ENCODE measurements around the gene CRYGN. TPM values are rescaled to one million over a fixed set of nuclear protein-coding genes. Genes with fewer than 3 reads are reported as not detected.

CRYGN gene, protein sequence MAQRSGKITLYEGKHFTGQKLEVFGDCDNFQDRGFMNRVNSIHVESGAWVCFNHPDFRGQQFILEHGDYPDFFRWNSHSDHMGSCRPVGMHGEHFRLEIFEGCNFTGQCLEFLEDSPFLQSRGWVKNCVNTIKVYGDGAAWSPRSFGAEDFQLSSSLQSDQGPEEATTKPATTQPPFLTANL
- not detected for total RNA-seq

DNA sequence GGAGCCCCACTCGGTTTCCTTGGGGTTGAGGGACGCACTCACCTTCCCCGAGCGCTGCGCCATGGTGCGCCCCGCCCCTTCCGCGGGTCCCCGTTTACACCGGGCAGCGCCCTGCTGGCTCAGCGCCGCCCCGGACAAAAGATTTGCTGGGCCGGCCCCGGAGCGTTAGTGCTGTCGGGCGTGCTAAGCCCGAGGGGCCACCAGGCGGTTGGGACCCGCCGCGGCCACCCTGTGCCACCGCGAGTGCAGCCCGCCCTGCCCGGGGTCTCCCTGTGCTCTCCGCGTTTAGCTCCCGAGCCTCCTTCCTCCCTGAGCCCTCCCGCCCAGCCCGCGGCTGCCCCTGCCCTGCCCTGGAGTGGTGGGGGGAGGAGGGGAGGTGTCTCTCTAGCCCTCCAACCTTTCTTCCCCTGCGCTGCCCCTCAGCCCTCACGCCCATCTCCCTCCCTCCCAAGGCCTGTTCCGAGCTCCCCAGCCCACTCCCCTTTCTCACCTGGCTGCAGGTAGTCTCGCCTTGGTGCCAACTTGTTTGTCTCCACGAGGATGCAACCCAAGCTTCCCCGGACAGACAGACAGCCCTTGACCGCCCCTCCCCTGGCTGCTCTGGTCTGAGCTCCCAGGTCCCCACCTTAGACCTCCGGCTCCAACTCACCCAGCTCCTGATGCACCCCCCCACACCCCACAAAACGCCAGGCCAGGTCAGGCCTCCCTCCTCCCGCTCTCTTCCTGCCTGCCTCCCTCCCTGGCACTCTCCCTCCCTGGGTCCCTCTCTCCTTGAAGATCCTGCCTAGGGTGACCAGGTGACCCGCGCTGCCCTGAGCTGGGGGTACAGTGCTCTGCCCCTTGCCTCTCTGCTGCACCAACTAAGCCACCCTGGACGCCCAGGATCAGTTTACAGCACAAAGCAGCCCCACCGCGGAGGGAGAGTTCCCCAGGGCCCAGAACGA is at the start of gene CRYGN:
Gene CRYGN (minus strand): TSS at position 287 of the 944 bp plus-strand sequence. CDS start 224 bp downstream, at position 63.
- Mint-ChIP-seq H3K4me3 (no peak within 1 kb of the TSS), H3K36me3 (no peaks in the 10 kb centered on the region), H3K4me1 (ENCODE audit: low read depth in 2 of 2) (peaks cover 3 to 9% of the 10 kb centered on the region in 2 donors), H3K9me3 (no peaks in the 10 kb centered on the region), H3K27me3 (peaks cover 12 to 21% of the 10 kb centered on the region in 2 donors), H3K27ac (no peak within 1 kb of the TSS)
- DNase-seq (ENCODE audit: low spot score), result peak; percentile 56
- no peak for ATAC-seq

DNA sequence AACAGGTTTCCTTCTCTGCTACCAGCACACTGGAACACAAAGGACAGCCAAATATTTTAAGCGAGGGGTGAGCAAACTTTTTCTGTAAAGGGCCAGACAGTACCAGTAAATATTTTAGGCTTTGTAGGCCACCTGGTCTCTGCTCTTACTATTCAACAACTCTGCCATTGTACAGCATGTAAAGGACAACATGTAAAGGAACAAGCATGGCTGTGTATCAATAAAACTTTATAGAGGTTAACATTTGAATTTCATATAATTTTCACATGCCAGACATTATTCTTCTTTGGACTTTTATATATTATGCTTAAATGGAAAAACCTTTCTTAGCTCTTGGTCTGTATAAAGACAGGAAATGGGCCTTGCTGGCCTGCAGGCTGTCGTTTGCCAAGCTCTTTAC is 49.6 kb upstream of the CRYGN start:
- Mint-ChIP-seq H3K27me3 (no peaks in the 10 kb centered on the region), H3K4me1 (ENCODE audit: low read depth in 2 of 2) (peaks cover 19 to 22% of the 10 kb centered on the region in 2 donors), H3K4me3 (no peak overlapping the region), H3K36me3 (peaks cover 12% of the 10 kb centered on the region), H3K9me3 (no peaks in the 10 kb centered on the region), H3K27ac (peak overlapping the region in 1 of 2 donors; percentile 35)
- DNase-seq (ENCODE audit: low spot score) (no peak), ATAC-seq (no peak)

DNA sequence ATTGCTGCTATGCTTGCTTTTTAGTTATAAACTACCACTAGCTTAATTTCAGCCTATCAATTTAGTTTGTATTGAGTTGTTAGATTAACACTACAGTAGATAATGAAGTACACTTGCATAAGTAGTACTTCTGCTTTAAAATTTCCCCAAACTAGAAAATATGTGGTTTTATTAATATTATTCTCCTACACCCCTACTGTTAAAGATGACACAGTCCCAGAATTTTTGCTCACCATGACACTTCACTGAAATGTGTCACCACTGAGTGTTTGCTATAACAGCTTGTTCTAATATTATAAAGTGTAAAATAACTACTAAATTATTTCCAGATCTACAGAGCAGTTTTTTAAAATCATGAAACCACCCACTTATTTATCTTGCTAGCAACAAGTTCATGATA is 48.2 kb upstream of the CRYGN start:
- H3K4me3 Mint-ChIP-seq, result no peak overlapping the region
- ATAC-seq, result no peak
- H3K27ac Mint-ChIP-seq, result no peak overlapping the region
- peaks cover 8 to 17% of the 10 kb centered on the region in 2 donors for H3K4me1 Mint-ChIP-seq (ENCODE audit: low read depth in 2 of 2)
- H3K27me3 Mint-ChIP-seq, result no peaks in the 10 kb centered on the region
- DNase-seq (ENCODE audit: low spot score), result no peak
- H3K9me3 Mint-ChIP-seq, result no peaks in the 10 kb centered on the region
- H3K36me3 Mint-ChIP-seq, result peaks cover 19% of the 10 kb centered on the region

DNA sequence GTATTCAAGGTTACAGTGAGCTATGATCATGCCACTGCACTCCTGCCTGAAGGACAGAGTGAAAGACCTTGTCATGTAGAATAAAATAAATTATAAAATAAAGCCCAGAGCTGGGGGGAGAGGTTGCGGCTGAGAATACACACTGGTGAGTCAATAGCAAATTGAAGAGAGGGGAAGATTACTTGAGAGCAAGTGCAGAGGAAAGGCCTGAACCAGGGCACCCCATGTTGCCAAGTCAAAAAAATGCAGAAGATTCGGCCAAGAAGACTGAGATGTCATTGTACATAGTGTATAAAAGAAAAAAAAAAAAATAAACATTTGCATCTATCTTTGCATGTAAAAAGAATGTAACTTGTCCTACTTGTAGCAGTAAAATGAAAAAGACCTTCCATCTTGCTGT is 47.3 kb upstream of the CRYGN start:
- Mint-ChIP-seq H3K27me3 (no peaks in the 10 kb centered on the region), H3K9me3 (no peaks in the 10 kb centered on the region), H3K4me1 (ENCODE audit: low read depth in 2 of 2) (peaks cover 14 to 22% of the 10 kb centered on the region in 2 donors), H3K4me3 (no peak overlapping the region), H3K36me3 (peaks cover 23% of the 10 kb centered on the region), H3K27ac (no peak overlapping the region)
- ATAC-seq (no peak), DNase-seq (ENCODE audit: low spot score) (no peak)

GRCh38 chr7:151486074-151486473 is 46.1 kb upstream of the CRYGN start:
- peaks cover 23% of the 10 kb centered on the region for H3K36me3 Mint-ChIP-seq
- DNase-seq (ENCODE audit: low spot score), result no peak
- H3K4me3 Mint-ChIP-seq, result no peak overlapping the region
- H3K4me1 Mint-ChIP-seq (ENCODE audit: low read depth in 2 of 2), result peaks cover 26 to 31% of the 10 kb centered on the region in 2 donors
- no peak for ATAC-seq
- no peaks in the 10 kb centered on the region for H3K27me3 Mint-ChIP-seq
- H3K27ac Mint-ChIP-seq, result no peak overlapping the region
- no peaks in the 10 kb centered on the region for H3K9me3 Mint-ChIP-seq

- peak overlapping the region in 1 of 2 donors; percentile 35 for H3K27ac Mint-ChIP-seq
- H3K9me3 Mint-ChIP-seq, result no peaks in the 10 kb centered on the region
- no peak overlapping the region for H3K4me3 Mint-ChIP-seq
- ATAC-seq (no peak), DNase-seq (ENCODE audit: low spot score) (no peak)
- H3K27me3 Mint-ChIP-seq, result no peaks in the 10 kb centered on the region
- peaks cover 23% of the 10 kb centered on the region for H3K36me3 Mint-ChIP-seq
- H3K4me1 Mint-ChIP-seq (ENCODE audit: low read depth in 2 of 2), result peaks cover 26 to 27% of the 10 kb centered on the region in 2 donors
Measured at GRCh38 chr7:151484971-151485707, 45.2 kb upstream of the CRYGN start.

GRCh38 chr7:151483711-151483983 is 43.7 kb upstream of the CRYGN start:
- peaks cover 29% of the 10 kb centered on the region for H3K36me3 Mint-ChIP-seq
- ATAC-seq (no peak), DNase-seq (ENCODE audit: low spot score) (no peak)
- no peaks in the 10 kb centered on the region for H3K9me3 Mint-ChIP-seq
- H3K27ac Mint-ChIP-seq, result peak overlapping the region; percentile 19 to 50
- no peak overlapping the region for H3K4me3 Mint-ChIP-seq
- no peaks in the 10 kb centered on the region for H3K27me3 Mint-ChIP-seq
- peaks cover 35 to 36% of the 10 kb centered on the region in 2 donors for H3K4me1 Mint-ChIP-seq (ENCODE audit: low read depth in 2 of 2)

DNA sequence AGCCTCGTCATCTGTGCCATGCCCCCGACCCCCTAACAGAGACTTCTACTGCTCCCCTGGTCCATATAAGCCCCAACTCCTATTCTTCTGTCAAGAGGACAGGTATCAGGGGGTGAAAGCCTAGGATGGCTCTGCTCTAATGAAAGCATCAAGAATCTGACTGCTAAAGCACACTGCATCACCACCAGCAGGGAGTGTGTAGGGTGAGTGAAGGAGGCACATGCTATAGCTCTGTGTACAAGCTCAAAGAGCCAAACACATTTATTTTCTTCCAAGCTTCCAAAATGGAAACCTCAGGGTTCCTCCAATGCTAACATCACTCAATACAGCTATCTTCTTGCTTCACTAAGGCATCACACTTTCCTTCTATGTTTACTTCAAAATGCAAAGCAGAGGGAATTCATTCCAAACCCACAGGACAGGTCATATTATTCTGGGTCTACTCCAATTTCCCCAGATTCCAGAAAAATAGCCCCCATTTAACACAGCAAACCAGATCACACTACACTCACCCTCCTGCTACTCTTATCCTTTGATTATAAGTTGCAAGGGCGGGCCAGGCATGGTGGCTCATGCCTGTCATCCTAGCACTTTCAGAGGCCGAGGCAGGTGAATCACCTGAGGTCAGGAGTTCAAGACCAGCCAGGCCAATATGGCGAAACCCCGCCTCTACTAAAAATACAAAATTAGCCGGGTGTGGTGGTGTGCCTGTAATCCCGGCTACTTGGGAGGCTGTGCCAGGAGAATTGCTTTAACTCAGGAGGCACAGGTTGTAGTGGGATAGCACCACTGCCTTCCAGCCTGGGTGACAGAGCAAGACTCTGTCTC is 43.2 kb upstream of the CRYGN start:
- Mint-ChIP-seq H3K27me3 (no peaks in the 10 kb centered on the region), H3K36me3 (peaks cover 29% of the 10 kb centered on the region), H3K9me3 (no peaks in the 10 kb centered on the region), H3K27ac (peak overlapping the region; percentile 30 to 50), H3K4me3 (no peak overlapping the region), H3K4me1 (ENCODE audit: low read depth in 2 of 2) (peaks cover 35 to 36% of the 10 kb centered on the region in 2 donors)
- DNase-seq (ENCODE audit: low spot score), result no peak
- ATAC-seq, result no peak

DNA sequence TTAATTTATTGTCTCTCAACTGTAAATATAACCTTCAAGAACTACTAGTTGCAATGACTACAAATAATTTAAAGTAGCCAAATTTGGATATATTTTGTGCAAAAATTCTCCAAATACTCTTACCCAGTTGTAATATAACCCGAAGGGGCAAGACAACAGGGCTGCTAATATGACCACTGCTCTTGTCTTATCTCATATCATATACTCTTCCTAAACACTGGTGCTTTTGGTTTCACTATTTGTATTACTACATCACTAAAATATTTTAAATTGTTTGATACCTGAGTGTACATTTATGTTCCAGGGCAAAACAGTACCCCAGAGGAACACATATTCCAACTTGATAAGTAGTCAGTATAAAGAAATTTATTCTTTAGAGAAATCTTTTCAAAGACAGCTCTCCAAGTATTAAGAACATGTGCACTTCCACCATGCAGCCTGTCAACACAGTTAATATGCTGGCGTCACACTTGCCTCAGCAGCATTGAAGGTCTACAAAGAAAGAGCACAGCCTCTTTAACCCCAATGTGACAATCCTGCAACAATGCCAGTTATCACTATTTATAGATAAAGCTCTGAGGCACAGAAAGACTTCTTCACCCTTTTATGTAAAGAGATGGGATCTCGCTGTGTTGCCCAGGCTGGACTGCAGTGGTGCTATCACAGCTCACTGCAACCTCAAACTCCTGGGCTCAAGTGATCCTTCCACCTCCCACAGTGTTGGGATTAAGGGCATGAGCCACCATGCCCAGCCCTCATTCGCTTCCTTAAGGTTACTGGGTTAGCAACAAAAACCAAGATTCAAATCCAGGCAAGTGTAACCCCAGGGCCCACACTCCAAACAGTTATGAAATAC is 41.9 kb upstream of the CRYGN start:
- no peaks in the 10 kb centered on the region for H3K9me3 Mint-ChIP-seq
- peaks cover 35 to 36% of the 10 kb centered on the region in 2 donors for H3K4me1 Mint-ChIP-seq (ENCODE audit: low read depth in 2 of 2)
- H3K4me3 Mint-ChIP-seq, result no peak overlapping the region
- DNase-seq (ENCODE audit: low spot score) (no peak), ATAC-seq (peak in 1 of 2 donors; percentile 66)
- H3K27ac Mint-ChIP-seq, result peak overlapping the region; percentile 30 to 53
- H3K27me3 Mint-ChIP-seq, result no peaks in the 10 kb centered on the region
- H3K36me3 Mint-ChIP-seq, result peaks cover 29% of the 10 kb centered on the region

GRCh38 chr7:151477867-151478266 is 37.9 kb upstream of the CRYGN start:
- H3K27ac Mint-ChIP-seq, result no peak overlapping the region
- no peak overlapping the region for H3K4me3 Mint-ChIP-seq
- no peaks in the 10 kb centered on the region for H3K27me3 Mint-ChIP-seq
- H3K4me1 Mint-ChIP-seq (ENCODE audit: low read depth in 2 of 2), result peaks cover 29 to 38% of the 10 kb centered on the region in 2 donors
- peaks cover 12% of the 10 kb centered on the region for H3K36me3 Mint-ChIP-seq
- DNase-seq (ENCODE audit: low spot score), result no peak
- no peak for ATAC-seq
- H3K9me3 Mint-ChIP-seq, result no peaks in the 10 kb centered on the region

DNA sequence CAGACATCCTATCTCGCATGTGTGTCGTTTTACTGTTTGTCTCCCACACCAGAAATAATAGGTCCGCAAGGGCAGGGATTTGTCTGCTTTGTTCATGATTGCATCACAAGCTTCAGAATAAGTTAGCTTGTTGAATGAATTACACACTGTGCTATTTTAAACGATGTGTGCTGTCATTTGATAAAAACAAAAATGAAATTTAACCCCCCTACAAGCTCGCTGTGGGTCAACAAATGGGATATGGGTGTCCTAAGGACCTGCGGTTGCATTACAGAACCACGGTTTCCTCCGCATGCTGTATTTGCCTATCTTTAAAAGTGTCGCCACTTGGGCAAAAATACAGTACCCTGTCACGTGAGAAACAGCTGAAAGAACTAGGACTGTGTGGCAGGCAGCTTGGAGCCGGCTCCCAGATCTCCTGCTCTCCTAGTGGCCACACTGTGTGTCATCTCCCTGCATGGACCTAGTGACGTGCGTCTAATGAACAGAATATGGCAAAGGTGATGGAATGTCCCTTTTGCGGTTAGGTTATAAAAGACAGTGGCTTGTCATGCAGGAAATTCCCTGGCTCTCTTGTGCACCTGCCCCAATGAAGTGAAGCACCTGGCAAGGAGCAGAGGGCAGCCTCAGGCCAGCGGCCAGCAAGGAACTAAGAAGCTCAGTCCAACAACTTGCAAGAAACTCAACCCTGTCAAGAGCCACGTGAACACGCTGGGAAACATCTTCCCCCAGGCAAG is 32.9 kb upstream of the CRYGN start:
- Mint-ChIP-seq H3K4me3 (peak overlapping the region; percentile 71), H3K27ac (peak overlapping the region; percentile 12 to 70), H3K36me3 (peaks cover 23% of the 10 kb centered on the region), H3K27me3 (no peaks in the 10 kb centered on the region), H3K4me1 (ENCODE audit: low read depth in 2 of 2) (peaks cover 41 to 47% of the 10 kb centered on the region in 2 donors), H3K9me3 (no peaks in the 10 kb centered on the region)
- ATAC-seq, result no peak
- DNase-seq (ENCODE audit: low spot score), result no peak

DNA sequence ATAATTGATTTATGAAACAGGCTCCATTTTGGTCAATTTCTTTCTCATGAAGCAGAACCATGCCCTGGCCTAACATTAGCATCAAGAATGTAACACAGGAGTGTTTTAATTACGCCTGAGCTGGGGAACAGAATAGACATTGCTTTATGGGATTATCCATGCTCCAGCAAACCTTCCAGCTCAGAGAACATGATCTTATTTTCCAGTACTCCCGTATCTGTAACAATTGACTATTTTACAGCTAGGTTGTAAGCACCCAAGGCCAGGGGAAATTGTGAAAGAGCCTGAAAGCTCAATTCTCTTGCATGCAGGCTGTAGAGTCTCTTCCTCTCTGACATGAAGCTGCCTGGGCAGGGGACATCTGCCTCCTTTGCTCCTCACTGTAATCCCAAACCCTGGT is 30.8 kb upstream of the CRYGN start:
- H3K9me3 Mint-ChIP-seq, result no peaks in the 10 kb centered on the region
- ATAC-seq, result no peak
- H3K4me1 Mint-ChIP-seq (ENCODE audit: low read depth in 2 of 2), result peaks cover 45 to 47% of the 10 kb centered on the region in 2 donors
- peaks cover 27% of the 10 kb centered on the region for H3K36me3 Mint-ChIP-seq
- H3K4me3 Mint-ChIP-seq, result no peak overlapping the region
- DNase-seq (ENCODE audit: low spot score), result no peak
- no peaks in the 10 kb centered on the region for H3K27me3 Mint-ChIP-seq
- peak overlapping the region in 1 of 2 donors; percentile 12 for H3K27ac Mint-ChIP-seq

All from natural killer cell treated with Interleukin-12 subunit alpha and Interleukin-12 subunit beta and Interleukin-15 and Interleukin-18, amount 100 ng/mL, for 72 hours (primary cell).